ENCODE data around the gene PPP1R11. TPM values are rescaled to one million over a fixed set of nuclear protein-coding genes. Genes with fewer than 3 reads are reported as not detected.

Gene PPP1R11
- total RNA-seq, 1 experiment from 2014 or later = 23.8 TPM

- Histone ChIP-seq H2BK15ac (ENCODE audit: low read depth, low read length) (no peak overlapping the region), H3K23ac (ENCODE audit: insufficient read length, low read depth, low read length) (no peak overlapping the region), H3K9ac (ENCODE audit: extremely low read depth, insufficient read length, low read length) (no peak overlapping the region), H3K79me1 (ENCODE audit: insufficient read depth, low read depth, low read length, poor library complexity, severe bottlenecking) (no peaks in the 10 kb centered on the region), H3K4me2 (ENCODE audit: insufficient read depth, insufficient read length, low read length) (no peak overlapping the region), H3K4ac (ENCODE audit: low read depth, low read length) (no peak overlapping the region), H4K8ac (replicated peaks; ENCODE audit: insufficient read length, low read depth, low read length) (no peak overlapping the region), H3K4me1 (ENCODE audit: insufficient read depth, low read length) (no peaks in the 10 kb centered on the region), H2AFZ (ENCODE audit: low read length) (no peak overlapping the region), H3K14ac (ENCODE audit: insufficient read depth, low read length) (no peak overlapping the region), H4K5ac (ENCODE audit: insufficient read length, low read depth, low read length) (no peak overlapping the region), H3K27me3 (ENCODE audit: insufficient read depth, low read length) (no peaks in the 10 kb centered on the region), H2AK5ac (ENCODE audit: insufficient read length, low read length) (no peak overlapping the region), H3K23me2 (ENCODE audit: insufficient read length, low read depth, low read length, poor library complexity, severe bottlenecking) (peaks cover 2% of the 10 kb centered on the region), H2BK5ac (ENCODE audit: insufficient read length, low read length) (no peak overlapping the region), H3K18ac (ENCODE audit: insufficient read length, low read depth, low read length) (no peak overlapping the region), H4K91ac (ENCODE audit: insufficient read length, low read depth, low read length) (no peak overlapping the region), H3K9me3 (ENCODE audit: control insufficient read depth, low read depth, low read length) (no peaks in the 10 kb centered on the region), H2BK120ac (ENCODE audit: low read depth, low read length, poor library complexity, severe bottlenecking) (no peak overlapping the region), H2BK20ac (ENCODE audit: low read depth, low read length, poor library complexity, severe bottlenecking) (no peak overlapping the region), H2BK12ac (ENCODE audit: insufficient read length, low read depth, low read length) (no peak overlapping the region), H3K56ac (ENCODE audit: insufficient read length, low read depth, low read length) (no peak overlapping the region), H3K79me2 (ENCODE audit: insufficient read depth, low read length) (no peaks in the 10 kb centered on the region), H3K27ac (ENCODE audit: insufficient read length, low read depth, low read length) (no peak overlapping the region), H3T11ph (ENCODE audit: low read length) (no peak overlapping the region), H4K20me1 (ENCODE audit: control insufficient read depth, insufficient read depth, insufficient read length) (no peaks in the 10 kb centered on the region)
- Mint-ChIP-seq H3K27me3 (ENCODE audit: low read depth) (no peaks in the 10 kb centered on the region), H3K36me3 (ENCODE audit: insufficient read depth in 1 of 3, low read depth in 3 of 3) (no peaks in the 10 kb centered on the region; a peak in 1 of 7 replicates), H3K4me1 (peaks cover 0 to 6% of the 10 kb centered on the region in 2 experiments; a peak in 2 of 4 replicates), H3K27ac (no peak overlapping the region), H3K4me3 (no peak overlapping the region), H3K9me3 (no peaks in the 10 kb centered on the region; a peak in 1 of 5 replicates)
- DNase-seq = no peak
- TF ChIP-seq, protein P1, sequence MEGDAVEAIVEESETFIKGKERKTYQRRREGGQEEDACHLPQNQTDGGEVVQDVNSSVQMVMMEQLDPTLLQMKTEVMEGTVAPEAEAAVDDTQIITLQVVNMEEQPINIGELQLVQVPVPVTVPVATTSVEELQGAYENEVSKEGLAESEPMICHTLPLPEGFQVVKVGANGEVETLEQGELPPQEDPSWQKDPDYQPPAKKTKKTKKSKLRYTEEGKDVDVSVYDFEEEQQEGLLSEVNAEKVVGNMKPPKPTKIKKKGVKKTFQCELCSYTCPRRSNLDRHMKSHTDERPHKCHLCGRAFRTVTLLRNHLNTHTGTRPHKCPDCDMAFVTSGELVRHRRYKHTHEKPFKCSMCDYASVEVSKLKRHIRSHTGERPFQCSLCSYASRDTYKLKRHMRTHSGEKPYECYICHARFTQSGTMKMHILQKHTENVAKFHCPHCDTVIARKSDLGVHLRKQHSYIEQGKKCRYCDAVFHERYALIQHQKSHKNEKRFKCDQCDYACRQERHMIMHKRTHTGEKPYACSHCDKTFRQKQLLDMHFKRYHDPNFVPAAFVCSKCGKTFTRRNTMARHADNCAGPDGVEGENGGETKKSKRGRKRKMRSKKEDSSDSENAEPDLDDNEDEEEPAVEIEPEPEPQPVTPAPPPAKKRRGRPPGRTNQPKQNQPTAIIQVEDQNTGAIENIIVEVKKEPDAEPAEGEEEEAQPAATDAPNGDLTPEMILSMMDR (conservative IDR thresholded peaks at IDR 0.05) = no peak
- no CpG with 5 or more reads among the region's 1 CpG for WGBS (ENCODE audit: extremely low coverage, insufficient read length, low lambda C conversion rate)
These were observed 11.5 kb upstream of the PPP1R11 start for GRCh38 chr6:30055513-30055912.
